ENCODE measurements around the gene TMC2.

Gene TMC2

GRCh38 chr20:2542361-2542760 is 6.0 kb downstream of the TMC2 start:
- TF ChIP-seq, protein P1, sequence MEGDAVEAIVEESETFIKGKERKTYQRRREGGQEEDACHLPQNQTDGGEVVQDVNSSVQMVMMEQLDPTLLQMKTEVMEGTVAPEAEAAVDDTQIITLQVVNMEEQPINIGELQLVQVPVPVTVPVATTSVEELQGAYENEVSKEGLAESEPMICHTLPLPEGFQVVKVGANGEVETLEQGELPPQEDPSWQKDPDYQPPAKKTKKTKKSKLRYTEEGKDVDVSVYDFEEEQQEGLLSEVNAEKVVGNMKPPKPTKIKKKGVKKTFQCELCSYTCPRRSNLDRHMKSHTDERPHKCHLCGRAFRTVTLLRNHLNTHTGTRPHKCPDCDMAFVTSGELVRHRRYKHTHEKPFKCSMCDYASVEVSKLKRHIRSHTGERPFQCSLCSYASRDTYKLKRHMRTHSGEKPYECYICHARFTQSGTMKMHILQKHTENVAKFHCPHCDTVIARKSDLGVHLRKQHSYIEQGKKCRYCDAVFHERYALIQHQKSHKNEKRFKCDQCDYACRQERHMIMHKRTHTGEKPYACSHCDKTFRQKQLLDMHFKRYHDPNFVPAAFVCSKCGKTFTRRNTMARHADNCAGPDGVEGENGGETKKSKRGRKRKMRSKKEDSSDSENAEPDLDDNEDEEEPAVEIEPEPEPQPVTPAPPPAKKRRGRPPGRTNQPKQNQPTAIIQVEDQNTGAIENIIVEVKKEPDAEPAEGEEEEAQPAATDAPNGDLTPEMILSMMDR (IDR thresholded peaks at IDR 0.05; ENCODE audit: insufficient read depth, low read depth, low read length, missing control alignments) = no peak
- no peak overlapping the region for H3K4me3 ChIP-seq (ENCODE audit: low read length)

DNA sequence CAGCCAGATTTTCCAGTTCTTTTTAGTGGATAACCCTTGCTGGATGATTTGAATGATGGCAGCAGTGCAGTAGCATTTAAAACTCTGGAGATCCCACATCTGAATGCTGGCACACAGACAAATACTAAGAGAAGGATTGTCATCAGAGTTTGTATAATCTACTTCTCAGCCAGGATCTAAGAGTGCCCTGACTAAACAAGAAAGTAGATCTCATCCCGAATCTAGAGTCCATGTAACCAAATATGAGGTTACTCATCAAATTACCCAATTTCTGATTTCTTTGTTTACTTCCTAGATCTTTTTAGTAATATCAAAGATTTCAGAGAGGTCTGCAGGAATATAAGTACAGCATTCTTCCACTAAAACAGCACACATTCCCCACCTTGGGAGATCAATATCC is 7.8 kb downstream of the TMC2 start:
- H3K4me3 ChIP-seq (ENCODE audit: low read length) = no peak overlapping the region
- TF ChIP-seq, protein P1 (IDR thresholded peaks at IDR 0.05; ENCODE audit: insufficient read depth, low read depth, low read length, missing control alignments) = no peak
- DNase-seq (ENCODE audit: low read depth) = peak; percentile 12

More at GRCh38 chr20:2542361-2542760, 6.0 kb downstream of the TMC2 start:
- DNase-seq (ENCODE audit: low read depth) = no peak

DNA sequence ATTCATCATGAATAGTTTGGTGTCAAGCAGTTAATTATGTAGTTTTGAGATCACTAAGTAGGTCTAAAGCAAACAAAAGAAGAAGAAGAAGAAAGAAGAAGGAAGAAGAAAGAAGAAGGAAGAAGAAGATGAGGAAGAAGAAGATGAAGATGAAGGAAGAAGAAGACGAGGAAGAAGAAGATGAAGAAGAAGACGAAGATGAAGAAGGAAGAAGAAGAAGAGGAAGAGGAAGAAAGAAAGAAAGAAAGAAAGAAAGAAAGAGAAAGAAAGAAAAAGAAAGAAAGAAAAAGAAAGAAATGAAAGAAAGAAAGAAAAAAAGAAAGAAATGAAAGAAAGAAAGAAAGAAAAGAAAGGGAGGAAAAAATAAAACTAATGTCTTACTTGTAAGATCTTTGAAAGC is 9.2 kb downstream of the TMC2 start:
- no peak for DNase-seq (ENCODE audit: low read depth)
- TF ChIP-seq, protein P1 (IDR thresholded peaks at IDR 0.05; ENCODE audit: insufficient read depth, low read depth, low read length, missing control alignments) = no peak

GRCh38 chr20:2557873-2558580 is 21.7 kb downstream of the TMC2 start:
- TF ChIP-seq, protein P1 (IDR thresholded peaks at IDR 0.05; ENCODE audit: insufficient read depth, low read depth, low read length, missing control alignments) = no peak
- no peak for DNase-seq (ENCODE audit: low read depth)
- H3K4me3 ChIP-seq (ENCODE audit: low read length) = no peak overlapping the region

More for the DNA sequence above, 9.2 kb downstream of the TMC2 start:
- H3K4me3 ChIP-seq (ENCODE audit: low read length) = no peak overlapping the region

- no peak for DNase-seq (ENCODE audit: low read depth)
- no peak overlapping the region for H3K4me3 ChIP-seq (ENCODE audit: low read length)
- TF ChIP-seq, protein P1 (IDR thresholded peaks at IDR 0.05; ENCODE audit: insufficient read depth, low read depth, low read length, missing control alignments) = no peak
Measured at GRCh38 chr20:2558581-2559278, 22.4 kb downstream of the TMC2 start.

- TF ChIP-seq, protein P1 (IDR thresholded peaks at IDR 0.05; ENCODE audit: insufficient read depth, low read depth, low read length, missing control alignments) = no peak
- H3K4me3 ChIP-seq (ENCODE audit: low read length) = no peak overlapping the region
- DNase-seq (ENCODE audit: low read depth) = no peak
Measured at GRCh38 chr20:2559279-2559626, 22.9 kb downstream of the TMC2 start.

All from epithelial cell of esophagus (primary cell).